SH-SY5Y (cell line): Measurements from ENCODE around the gene NGEF.

Experiments used
- GATA2 ChIP-seq: IDR thresholded peaks from 2 replicates; pipeline ENCODE4 v1.6.1; 2011; ENCODE audit warnings: mild to moderate bottlenecking, low read depth, low read length
- GATA3 ChIP-seq: IDR thresholded peaks from 2 replicates; pipeline ENCODE4 v1.6.1; 2011; ENCODE audit warnings: low read depth, mild to moderate bottlenecking, low read length, moderate library complexity

The NGEF gene

DNA sequence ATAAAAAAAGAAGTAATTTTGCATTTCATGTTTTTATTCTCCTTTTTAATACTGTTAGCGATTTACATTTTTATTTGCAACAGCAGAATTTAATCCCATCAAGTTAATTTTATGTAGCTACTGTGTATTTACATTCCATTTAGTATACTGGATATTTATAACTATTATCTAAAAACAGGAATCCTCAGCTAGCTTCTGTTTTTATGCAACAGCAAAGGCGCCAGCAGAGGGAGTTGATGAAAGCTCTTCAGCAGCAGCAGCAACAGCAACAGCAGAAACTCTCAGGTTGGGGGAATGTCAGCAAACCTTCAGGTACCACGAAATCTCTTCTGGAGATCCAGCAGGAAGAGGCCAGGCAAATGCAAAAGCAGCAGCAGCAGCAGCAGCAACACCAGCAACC is 169.2 kb downstream of the NGEF start:
- TF ChIP-seq GATA3 = no peak
- TF ChIP-seq GATA2 = no peak

DNA sequence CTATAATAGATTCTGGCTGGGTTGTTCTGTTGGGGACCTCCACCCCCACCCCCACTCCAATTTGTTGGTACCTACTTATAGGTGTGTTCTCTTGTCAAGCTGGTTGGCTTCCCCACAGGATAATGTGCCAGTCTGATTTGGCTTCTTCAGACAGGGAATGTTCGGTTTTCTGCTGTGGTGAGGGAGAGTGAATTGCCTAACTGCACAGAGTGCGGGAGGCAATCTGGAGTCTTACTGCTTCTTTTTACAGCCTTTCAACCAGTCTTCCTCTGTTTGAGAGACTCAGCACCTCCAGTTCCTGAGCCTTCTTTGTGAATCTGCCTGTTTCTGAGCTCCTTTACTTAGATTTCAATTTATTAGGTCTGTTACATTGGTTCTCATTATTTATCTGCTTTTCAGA is 170.4 kb downstream of the NGEF start:
- TF ChIP-seq GATA3 = no peak
- TF ChIP-seq GATA2 = no peak

DNA sequence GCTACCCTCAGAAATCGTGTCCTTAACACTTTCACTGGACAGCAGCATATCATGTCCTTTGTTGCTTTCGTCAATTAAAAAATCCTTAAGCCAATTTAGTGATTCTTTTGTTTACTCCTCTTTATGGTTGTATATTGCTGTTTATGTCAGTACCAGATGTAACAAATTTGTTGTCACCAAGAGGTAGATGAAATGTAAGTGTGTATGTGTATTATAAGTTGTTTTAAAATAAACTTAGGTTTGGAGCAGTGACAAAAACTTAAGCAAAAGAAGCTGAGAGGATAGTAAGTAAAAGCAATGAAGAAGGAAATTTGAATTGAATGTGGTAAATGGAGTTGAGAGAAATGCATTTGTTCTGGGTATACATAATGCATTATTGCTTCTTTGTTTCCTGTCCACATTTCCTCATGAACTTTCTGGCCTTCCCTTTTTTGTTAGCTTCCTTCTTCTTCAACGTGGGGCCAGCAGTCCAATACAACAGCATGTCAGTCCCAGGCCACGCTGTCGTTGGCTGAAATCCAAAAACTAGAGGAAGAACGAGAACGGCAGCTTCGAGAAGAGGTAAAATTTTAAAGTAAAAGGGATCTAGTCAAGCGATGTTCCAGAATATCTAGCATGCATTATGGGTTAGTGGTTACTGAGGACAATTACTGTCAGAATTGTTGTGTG is 173.5 kb downstream of the NGEF start:
- TF ChIP-seq GATA3 (no peak), GATA2 (no peak)

DNA sequence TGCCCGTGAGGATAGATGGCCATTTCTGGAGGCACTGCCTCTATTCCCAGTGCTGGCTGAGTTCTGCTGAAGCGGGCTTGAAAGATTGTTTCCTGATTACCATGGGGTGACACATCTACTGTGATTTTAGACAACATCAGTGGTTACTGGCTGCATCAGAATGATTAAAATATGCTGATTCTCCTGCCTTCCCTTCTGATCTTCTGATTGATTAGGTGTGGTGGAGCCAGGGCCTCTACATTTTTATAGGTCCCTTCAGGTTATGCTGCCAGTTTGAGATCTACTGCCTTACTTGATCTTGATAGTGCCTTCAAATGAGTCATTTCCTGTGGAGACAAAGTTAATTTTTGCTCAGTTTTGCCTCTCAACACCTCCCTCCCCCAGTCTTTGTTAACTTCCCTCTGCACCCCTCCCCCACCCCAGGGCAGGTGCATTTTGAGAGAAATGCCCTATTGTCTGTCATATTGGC is 174.6 kb downstream of the NGEF start:
- 0 out of 2 replicates have a peak, but pooled peaks have one; percentile 8 for TF ChIP-seq GATA2
- no peak for TF ChIP-seq GATA3

DNA sequence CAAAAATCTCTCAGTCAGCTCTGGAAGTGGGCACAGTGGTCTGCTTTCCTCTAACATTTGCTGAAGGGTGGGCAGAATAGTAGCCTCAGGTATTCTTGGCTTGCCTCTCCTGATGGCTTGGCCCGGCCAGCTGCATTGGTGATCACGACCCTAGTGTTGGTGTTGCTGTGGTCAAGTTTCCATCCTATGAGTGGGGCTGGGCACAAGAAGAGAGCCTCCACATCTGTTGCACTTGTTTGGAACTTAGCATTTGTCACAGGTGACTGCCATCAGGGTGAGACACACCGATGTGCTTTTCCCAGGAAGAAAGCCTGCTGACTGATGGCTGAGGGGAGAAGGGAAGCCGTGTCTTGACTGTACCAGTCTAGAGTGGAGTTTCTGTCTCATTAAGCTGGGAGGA is 176.1 kb downstream of the NGEF start:
- TF ChIP-seq GATA3 (no peak), GATA2 (no peak)

DNA sequence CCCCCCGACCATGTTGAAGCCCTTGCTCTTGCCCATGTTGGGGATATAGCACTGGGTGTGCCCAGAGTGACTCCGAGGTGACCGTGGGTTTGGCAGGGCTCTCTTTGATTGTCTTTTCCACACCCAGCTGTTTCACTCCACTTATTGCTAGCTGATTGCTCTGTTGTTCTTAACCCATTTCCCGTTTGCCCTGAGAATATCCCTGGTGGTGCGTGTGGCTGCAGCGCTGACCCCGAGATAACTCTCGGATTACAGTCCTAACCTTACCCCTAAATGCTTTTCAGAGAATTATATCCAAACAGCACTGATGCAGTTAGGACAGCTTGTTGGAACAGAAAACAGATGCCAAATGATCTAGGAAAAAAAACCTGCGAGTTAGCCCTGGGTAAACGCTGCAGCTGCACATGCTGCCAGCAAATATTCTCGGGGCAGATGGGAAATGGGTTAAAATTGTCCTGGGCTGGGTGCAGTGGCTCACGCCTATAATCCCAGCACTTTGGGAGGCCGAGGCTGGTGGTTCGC is 177.3 kb downstream of the NGEF start:
- no peak for TF ChIP-seq GATA2
- no peak for TF ChIP-seq GATA3

DNA sequence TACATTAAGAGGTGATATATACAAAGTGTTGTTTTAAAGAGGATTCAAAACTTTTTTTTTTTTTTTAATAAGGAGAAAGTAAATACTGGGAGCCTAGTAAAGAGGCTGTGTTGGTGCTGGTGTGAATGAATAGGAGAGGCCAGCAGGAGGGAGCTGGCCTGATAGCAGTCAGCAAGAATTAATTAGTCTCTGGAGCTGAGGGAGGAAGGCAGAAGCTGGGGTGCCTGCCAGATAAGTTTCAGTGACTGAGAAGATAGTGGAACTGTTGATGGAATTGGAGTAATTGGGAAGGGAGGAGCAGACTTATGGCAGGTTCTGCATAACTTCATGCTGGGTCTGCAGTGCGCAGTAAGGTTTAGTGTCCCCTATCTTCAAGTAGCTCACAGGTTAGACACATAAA is 179.2 kb downstream of the NGEF start:
- no peak for TF ChIP-seq GATA2
- no peak for TF ChIP-seq GATA3

DNA sequence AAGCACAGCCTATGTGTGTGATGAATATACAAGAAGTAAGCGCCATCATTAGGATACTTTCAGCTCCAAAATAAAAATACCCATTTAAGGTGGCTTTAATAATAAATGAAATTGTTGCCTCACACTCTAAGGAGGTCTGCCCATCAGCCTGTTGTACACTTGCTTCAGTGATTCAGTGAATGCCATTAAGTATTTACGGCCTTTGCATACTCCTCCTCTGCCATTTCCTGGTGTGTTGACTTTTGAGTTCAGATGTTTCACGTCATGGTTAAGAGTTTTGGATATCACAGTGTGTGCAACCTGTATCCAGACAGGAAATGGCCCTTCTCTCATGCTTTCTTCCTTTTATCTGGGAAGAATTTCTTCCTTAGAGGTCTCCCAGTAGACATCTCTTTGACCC is 181.6 kb downstream of the NGEF start:
- TF ChIP-seq GATA3 = no peak
- no peak for TF ChIP-seq GATA2

DNA sequence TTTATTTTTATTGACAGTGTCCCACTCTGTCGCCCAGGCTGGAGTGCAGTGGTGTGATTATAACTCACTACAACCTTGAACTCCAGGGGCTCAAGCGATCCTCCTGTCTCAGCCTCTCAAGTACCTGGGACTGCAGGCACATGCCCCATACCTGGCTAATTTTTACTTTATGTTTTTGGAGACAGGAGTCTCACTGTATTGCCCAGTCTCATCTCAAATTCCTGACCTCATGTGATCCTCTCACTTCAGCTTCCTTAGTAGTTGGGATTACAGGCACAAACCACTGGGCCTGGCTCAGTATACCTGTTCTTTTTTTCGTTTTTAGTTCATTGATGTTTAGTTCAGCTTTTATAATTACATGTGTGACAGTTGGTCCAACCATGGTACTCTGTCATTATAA is 183.1 kb downstream of the NGEF start:
- no peak for TF ChIP-seq GATA2
- TF ChIP-seq GATA3 = no peak
